ENCODE data around the gene ESRP2. TPM values are rescaled to one million over a fixed set of nuclear protein-coding genes. Genes with fewer than 3 reads are reported as not detected.

ESRP2 gene
- total RNA-seq, 1 experiment from 2014 or later, result 27.0 TPM

DNA sequence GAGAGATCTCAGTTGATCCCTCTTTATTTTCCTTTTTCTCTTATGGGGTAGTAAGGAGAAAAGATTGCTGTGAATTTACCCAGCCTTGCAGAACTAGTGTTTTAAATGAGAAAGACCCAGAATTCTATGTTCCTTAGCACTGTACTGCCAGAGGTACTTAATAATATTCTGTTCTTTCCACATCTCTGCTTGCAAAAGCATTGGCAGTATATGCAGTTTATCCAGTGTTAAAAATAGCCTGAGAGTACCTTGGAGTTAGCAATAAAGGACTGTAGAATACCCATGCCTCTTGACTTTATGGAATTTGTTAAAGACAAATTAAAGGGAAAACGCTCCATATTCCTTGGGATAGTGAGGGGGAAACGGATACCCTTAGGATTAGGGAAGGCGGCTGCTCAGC is 40.3 kb upstream of the ESRP2 start:
- H3K27me3 ChIP-seq (ENCODE audit: control insufficient read depth, insufficient read depth, low read length), result no peaks in the 10 kb centered on the region
- ChIA-PET POLR2A (interaction anchor here (0.7 kb wide), 1 partner anchor 36 kb away, joined by 3 read pairs; no protein-coding TSS in a partner anchor), CTCF (no interaction called here)
- no peaks in the 10 kb centered on the region for H3K36me3 ChIP-seq (ENCODE audit: control insufficient read depth, insufficient read depth, low read length)
- BruUV-seq (replicated peaks), result no TSS peak
- intact Hi-C loops (cut with micrococcal nuclease; ENCODE audit: unreplicated experiment), result no loop called here
- no peak for TF ChIP-seq POLR2AphosphoS5 (IDR thresholded peaks at IDR 0.05; ENCODE audit: low read depth, low read length)
- TF ChIP-seq TCF7L2 (IDR thresholded peaks at IDR 0.05; ENCODE audit: low read depth, low read length), result no peak
- no peak for TF ChIP-seq SIN3A (IDR thresholded peaks at IDR 0.05; ENCODE audit: borderline replicate concordance, insufficient read depth, low read depth, low read length)
- no peak for TF ChIP-seq CTCF (IDR thresholded peaks at IDR 0.05)
- TF ChIP-seq, protein P1, sequence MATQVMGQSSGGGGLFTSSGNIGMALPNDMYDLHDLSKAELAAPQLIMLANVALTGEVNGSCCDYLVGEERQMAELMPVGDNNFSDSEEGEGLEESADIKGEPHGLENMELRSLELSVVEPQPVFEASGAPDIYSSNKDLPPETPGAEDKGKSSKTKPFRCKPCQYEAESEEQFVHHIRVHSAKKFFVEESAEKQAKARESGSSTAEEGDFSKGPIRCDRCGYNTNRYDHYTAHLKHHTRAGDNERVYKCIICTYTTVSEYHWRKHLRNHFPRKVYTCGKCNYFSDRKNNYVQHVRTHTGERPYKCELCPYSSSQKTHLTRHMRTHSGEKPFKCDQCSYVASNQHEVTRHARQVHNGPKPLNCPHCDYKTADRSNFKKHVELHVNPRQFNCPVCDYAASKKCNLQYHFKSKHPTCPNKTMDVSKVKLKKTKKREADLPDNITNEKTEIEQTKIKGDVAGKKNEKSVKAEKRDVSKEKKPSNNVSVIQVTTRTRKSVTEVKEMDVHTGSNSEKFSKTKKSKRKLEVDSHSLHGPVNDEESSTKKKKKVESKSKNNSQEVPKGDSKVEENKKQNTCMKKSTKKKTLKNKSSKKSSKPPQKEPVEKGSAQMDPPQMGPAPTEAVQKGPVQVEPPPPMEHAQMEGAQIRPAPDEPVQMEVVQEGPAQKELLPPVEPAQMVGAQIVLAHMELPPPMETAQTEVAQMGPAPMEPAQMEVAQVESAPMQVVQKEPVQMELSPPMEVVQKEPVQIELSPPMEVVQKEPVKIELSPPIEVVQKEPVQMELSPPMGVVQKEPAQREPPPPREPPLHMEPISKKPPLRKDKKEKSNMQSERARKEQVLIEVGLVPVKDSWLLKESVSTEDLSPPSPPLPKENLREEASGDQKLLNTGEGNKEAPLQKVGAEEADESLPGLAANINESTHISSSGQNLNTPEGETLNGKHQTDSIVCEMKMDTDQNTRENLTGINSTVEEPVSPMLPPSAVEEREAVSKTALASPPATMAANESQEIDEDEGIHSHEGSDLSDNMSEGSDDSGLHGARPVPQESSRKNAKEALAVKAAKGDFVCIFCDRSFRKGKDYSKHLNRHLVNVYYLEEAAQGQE (IDR thresholded peaks at IDR 0.05; ENCODE audit: insufficient read depth in 1 of 2, low read depth in 2 of 2, low read length in 1 of 2), result no peak
- in situ Hi-C loops (cut with HindIII; ENCODE audit: low pct_unique_long_range_greater_than_20kb, low sequenced_read_pairs), result no loop called here
- ATAC-seq (no peak), DNase-seq (ENCODE audit: low read depth, low spot score) (no peak)
- no peak overlapping the region for H3K27ac ChIP-seq (ENCODE audit: low read length)
- no peaks in the 10 kb centered on the region for H3K4me1 ChIP-seq (ENCODE audit: control insufficient read depth, insufficient read depth, low read length)
- H3K9me3 ChIP-seq (ENCODE audit: control insufficient read depth, insufficient read depth, low read depth, low read length), result no peaks in the 10 kb centered on the region
- H3K4me3 ChIP-seq (ENCODE audit: low read depth in 2 of 2, low read length in 2 of 2), result no peak overlapping the region

GRCh38 chr16:68275611-68276191 is 39.8 kb upstream of the ESRP2 start:
- TF ChIP-seq CTCF (IDR thresholded peaks at IDR 0.05) (no peak), SIN3A (IDR thresholded peaks at IDR 0.05; ENCODE audit: borderline replicate concordance, insufficient read depth, low read depth, low read length) (no peak), TCF7L2 (IDR thresholded peaks at IDR 0.05; ENCODE audit: low read depth, low read length) (no peak), POLR2AphosphoS5 (IDR thresholded peaks at IDR 0.05; ENCODE audit: low read depth, low read length) (no peak)
- TF ChIP-seq, protein P1 (IDR thresholded peaks at IDR 0.05; ENCODE audit: insufficient read depth in 1 of 2, low read depth in 2 of 2, low read length in 1 of 2), result no peak
- POLR2A ChIA-PET, result interaction anchor here (0.7 kb wide), 2 partner anchors 36 to 310 kb away, joined by 3 to 19 read pairs; no protein-coding TSS in a partner anchor
- Histone ChIP-seq H3K4me3 (ENCODE audit: low read depth in 2 of 2, low read length in 2 of 2) (no peak overlapping the region), H3K27me3 (ENCODE audit: control insufficient read depth, insufficient read depth, low read length) (no peaks in the 10 kb centered on the region), H3K9me3 (ENCODE audit: control insufficient read depth, insufficient read depth, low read depth, low read length) (no peaks in the 10 kb centered on the region), H3K27ac (ENCODE audit: low read length) (no peak overlapping the region), H3K36me3 (ENCODE audit: control insufficient read depth, insufficient read depth, low read length) (no peaks in the 10 kb centered on the region), H3K4me1 (ENCODE audit: control insufficient read depth, insufficient read depth, low read length) (no peaks in the 10 kb centered on the region)
- intact Hi-C loops (cut with micrococcal nuclease; ENCODE audit: unreplicated experiment), result no loop called here
- ATAC-seq (no peak), DNase-seq (ENCODE audit: low read depth, low spot score) (no peak)
- BruUV-seq (replicated peaks), result TSS peak; percentile 63
- in situ Hi-C loops (cut with HindIII; ENCODE audit: low pct_unique_long_range_greater_than_20kb, low sequenced_read_pairs), result no loop called here
- CTCF ChIA-PET, result interaction anchor here (0.7 kb wide), 1 partner anchor 13 kb away, joined by 5 read pairs; no protein-coding TSS in a partner anchor
